HG03196 (cell line): ENCODE measurements around the gene TMEM131.

ENCODE experiments used
- ATAC-seq: cut with Tn5 transposase; IDR thresholded peaks from one replicate; pipeline ENCODE4 v1.9.1; 2021; ENCODE audit not compliant: unreplicated experiment

Gene TMEM131

GRCh38 chr2:97742381-97742847 lies 253.3 kb downstream of the TMEM131 start:
- no peak for ATAC-seq

GRCh38 chr2:97741686-97742085 lies 254.1 kb downstream of the TMEM131 start:
- no peak for ATAC-seq

- ATAC-seq: no peak
These were observed 254.5 kb downstream of the TMEM131 start for GRCh38 chr2:97741251-97741650.

- ATAC-seq: no peak
These were observed 255.1 kb downstream of the TMEM131 start for GRCh38 chr2:97740590-97741182.

- no peak for ATAC-seq
These were observed 255.9 kb downstream of the TMEM131 start for GRCh38 chr2:97739893-97740245.

GRCh38 chr2:97739020-97739892 lies 256.5 kb downstream of the TMEM131 start:
- ATAC-seq: no peak

GRCh38 chr2:97738179-97739019 lies 257.3 kb downstream of the TMEM131 start:
- ATAC-seq: no peak

- no peak for ATAC-seq
These were observed 258.1 kb downstream of the TMEM131 start for GRCh38 chr2:97737421-97738178.

- ATAC-seq: no peak
These were observed 259.0 kb downstream of the TMEM131 start for GRCh38 chr2:97736608-97737330.

GRCh38 chr2:97736185-97736584 lies 259.6 kb downstream of the TMEM131 start:
- ATAC-seq: no peak

- ATAC-seq: no peak
These were observed 260.6 kb downstream of the TMEM131 start for GRCh38 chr2:97735161-97735561.

GRCh38 chr2:97734061-97735051 lies 261.4 kb downstream of the TMEM131 start:
- no peak for ATAC-seq

GRCh38 chr2:97733341-97734035 lies 262.3 kb downstream of the TMEM131 start:
- no peak for ATAC-seq

- no peak for ATAC-seq
These were observed 263.1 kb downstream of the TMEM131 start for GRCh38 chr2:97732436-97733340.

- ATAC-seq: no peak
These were observed 264.3 kb downstream of the TMEM131 start for GRCh38 chr2:97731274-97732020.

GRCh38 chr2:97730245-97730644 lies 265.5 kb downstream of the TMEM131 start:
- ATAC-seq: no peak
